ENCODE results near the gene HPS5.
"Not testable (repeated sequence)": the region's sequence is repeated elsewhere in the genome, so short reads cannot be mapped to it uniquely, and the experiment has no call there.

HPS5 gene, protein sequence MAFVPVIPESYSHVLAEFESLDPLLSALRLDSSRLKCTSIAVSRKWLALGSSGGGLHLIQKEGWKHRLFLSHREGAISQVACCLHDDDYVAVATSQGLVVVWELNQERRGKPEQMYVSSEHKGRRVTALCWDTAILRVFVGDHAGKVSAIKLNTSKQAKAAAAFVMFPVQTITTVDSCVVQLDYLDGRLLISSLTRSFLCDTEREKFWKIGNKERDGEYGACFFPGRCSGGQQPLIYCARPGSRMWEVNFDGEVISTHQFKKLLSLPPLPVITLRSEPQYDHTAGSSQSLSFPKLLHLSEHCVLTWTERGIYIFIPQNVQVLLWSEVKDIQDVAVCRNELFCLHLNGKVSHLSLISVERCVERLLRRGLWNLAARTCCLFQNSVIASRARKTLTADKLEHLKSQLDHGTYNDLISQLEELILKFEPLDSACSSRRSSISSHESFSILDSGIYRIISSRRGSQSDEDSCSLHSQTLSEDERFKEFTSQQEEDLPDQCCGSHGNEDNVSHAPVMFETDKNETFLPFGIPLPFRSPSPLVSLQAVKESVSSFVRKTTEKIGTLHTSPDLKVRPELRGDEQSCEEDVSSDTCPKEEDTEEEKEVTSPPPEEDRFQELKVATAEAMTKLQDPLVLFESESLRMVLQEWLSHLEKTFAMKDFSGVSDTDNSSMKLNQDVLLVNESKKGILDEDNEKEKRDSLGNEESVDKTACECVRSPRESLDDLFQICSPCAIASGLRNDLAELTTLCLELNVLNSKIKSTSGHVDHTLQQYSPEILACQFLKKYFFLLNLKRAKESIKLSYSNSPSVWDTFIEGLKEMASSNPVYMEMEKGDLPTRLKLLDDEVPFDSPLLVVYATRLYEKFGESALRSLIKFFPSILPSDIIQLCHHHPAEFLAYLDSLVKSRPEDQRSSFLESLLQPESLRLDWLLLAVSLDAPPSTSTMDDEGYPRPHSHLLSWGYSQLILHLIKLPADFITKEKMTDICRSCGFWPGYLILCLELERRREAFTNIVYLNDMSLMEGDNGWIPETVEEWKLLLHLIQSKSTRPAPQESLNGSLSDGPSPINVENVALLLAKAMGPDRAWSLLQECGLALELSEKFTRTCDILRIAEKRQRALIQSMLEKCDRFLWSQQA

DNA sequence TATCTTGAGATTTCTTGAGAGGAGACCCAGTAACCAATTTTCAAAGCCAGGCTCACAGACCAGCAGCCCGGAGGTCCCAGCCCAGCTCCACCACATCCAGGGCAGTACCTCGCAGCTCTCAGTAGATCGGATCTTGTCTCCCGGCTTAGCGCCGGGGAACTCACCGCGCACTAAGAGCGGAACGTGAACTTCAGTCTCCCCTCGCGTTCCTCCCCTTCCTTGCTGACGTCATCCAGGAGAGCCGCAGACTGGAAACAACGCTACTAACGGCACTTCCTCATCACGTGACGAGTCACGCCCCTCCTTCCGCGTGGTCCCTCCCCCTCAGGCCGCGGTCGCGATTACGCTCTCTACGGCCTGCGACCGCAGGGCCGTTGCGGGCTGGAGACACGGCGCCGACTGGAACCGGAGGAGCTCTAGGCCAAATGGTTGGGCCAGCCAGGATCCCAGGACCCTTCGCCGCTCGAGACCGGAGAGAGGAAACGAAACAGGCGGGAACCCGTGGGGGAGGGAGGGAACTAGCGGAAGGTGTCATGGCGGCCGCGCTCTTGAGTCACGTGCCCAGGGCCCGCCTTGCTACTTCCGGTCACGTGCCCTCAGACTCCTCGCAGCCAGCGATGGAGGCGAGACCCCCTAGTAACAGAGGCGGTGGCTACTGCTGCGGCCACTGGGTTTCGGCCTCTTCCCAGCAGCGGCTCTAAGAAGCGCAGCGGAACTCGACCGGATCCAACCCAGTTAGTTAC is at the start of gene HPS5, which contains the start of gene GTF2H1:
HPS5 (minus strand) TSS at position 172 of the 743 bp plus-strand sequence. CDS start 4,282 bp downstream, outside the sequence.
GTF2H1 (plus strand) TSS at position 599 of the 743 bp plus-strand sequence. CDS start 10,508 bp downstream, outside the sequence.
- DNase-seq: peak; percentile 87

DNA sequence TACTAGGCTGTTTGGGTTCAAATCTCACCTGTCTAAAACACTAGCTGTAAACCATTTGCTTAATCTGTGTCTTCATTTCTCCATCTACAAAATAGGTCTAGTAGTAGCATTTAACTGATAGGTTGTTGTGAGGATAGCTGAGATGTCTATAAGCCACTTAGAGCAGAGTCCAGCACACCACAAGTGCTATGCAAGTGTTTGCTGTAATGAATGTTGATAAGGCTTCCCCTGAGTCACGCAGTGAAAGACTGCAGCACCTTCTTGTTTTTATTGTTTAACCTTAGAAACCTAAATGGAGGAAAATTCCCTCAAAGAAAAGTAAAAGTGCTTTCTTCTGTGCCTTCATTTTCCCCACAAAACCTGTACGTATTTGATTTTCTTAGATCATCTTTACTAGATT is 49.3 kb upstream of the HPS5 start:
- DNase-seq: no peak

DNA sequence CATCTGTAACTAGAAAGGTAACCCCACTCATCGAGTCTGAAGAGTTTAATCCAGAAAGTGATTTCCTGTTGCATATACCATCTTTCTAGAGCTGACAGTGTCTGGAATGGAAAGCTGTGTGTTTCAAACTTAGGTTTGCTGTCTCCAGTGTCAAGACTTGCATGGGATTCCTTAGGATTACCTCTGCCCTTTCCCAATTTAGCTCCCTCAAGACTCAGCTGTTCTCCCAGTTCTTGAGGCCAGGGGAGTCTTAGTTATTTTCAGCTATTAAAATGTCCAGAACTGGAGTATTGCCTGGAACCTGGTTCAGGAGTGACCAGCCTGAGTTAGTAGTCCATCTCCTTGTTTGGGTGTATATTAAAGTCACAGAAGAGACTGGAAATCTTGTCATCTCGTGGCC is 47.5 kb upstream of the HPS5 start:
- DNase-seq: no peak

DNA sequence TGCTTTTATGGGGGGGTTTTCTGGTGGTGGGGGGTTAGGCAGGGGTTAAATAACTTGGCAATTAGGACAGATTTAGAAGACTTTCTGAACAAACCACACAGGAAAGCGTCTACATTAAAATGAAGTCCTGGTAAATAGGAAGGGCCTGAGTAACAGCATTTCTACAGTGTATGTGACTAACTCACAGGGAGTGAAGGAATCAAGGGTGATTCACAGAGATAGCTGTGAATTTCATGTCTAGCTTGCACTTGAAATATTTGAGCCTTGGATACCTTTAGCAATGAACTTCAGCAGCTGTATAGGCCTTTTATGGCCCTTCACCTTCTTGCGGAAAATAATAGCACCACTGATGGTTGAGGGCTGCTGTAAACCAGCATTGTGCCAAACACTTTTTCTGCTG is 46.3 kb upstream of the HPS5 start:
- DNase-seq: no peak

DNA sequence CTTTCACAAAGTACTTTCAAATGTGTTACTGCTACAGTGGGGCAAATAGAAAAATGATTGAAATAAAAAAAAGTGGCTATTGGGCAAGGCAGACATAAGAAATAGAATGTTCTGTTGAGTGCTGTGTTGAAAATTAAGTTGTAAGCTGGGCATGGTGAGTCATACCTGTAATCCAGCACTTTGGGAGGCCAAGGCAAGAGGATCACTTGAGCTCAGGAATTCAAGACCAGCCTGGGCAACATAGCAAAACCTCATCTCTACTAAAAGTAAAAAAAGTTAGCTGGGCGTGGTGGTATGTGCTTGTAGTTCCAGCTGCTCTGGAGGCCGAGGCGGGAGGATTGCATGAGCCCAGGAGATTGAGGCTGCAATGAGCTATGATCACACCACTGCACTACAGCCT is 45.5 kb upstream of the HPS5 start:
- no peak for DNase-seq

DNA sequence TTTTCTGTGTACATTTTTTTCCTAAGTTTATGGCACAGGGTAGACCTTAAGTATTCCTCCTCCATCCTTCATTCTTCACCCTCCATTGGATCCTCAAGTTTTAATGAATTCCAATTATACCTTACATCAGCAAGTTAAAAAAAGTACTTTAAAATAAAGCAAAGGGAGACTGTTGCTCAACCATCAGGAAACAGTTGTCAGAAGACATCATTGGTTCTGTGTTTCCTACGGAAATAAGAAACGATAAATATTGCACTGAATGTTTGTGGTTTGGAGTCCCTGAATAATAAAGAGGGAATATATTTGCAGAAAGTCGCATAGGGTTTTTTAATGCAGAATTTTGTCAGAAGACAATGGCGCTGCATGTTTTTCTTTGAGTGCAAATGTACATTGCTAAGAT is 44.3 kb upstream of the HPS5 start:
- DNase-seq: no peak

DNA sequence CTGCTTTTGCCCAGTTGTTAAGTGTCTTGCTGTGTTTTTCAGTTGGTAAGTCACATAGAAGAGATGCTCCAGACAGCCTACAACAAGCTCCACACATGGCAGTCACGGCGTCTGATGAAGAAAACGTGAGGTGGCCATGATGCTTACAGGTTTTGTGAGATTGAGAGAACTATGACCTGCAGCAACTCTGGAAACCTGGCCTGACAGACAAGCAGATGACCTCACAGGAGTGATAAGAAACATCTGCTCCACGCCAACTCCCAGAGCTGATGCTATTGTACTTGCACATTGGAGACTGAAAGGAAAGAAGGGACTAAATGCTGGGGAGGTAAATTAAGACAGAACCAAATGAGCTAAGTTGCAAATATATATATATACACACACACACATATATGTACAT is 43.8 kb upstream of the HPS5 start:
- no peak for DNase-seq

DNA sequence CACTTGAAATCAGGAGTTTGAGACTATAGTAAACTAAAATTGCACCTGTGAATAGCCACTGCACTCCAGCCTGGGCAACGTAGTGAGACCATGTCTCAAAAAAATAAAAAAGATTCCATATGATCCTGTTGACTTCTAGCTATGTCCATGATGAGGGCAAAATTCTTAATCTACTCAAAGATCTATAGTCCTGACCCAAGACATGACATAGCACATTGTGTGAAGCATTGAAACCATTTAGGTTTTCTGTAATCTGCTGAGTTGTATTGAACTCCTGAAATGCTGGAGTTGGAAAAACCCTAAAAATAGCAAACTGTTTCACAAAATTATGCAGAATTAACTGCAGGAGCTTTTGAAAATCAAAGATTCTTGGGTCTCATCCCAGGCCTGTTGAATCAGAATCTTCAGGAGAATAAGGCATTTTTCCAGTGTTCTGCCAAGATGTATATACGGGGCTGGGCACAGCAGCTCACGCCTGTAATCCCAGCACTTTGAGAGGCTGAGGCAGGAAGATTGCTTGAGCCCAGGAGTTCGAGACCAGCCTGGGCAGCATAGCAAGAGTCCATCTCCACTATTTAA is 42.6 kb upstream of the HPS5 start:
- DNase-seq: no peak

DNA sequence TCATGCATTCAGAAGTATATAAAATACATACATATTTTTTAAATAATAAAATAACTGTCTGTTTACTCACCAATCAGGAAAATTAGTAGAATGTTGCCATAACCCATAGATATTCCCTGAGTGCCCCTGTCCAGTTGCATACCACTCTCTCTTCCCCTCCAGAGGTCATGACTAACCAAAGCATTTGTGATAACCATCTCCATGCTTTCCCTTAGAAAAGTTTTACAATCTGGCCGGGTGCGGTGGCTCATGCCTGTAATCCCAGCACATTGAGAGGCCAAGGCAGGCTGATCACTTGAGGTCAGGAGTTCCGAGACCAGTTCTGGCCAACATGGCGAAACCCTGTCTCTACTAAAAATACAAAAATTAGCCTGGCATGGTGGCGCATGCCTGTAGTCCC is 39.2 kb upstream of the HPS5 start:
- DNase-seq: no peak

DNA sequence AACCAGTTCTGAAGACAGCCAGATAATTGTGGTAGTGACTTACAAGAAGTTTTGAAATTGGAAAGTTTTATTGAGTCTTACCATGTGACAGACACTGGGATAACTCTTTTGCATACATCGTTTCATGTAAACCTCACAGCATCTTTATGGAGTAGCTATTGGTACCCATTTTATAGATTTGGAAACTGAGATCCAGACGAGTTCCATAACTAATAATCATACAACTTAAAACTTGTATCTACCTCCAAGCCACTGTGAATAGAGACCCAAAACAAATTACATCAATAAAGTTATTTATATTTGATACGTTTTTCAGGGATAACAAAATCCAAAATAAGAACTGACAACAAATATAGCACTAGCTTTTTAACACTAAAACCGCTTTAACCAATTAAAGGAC is 36.7 kb upstream of the HPS5 start:
- no peak for DNase-seq

DNA sequence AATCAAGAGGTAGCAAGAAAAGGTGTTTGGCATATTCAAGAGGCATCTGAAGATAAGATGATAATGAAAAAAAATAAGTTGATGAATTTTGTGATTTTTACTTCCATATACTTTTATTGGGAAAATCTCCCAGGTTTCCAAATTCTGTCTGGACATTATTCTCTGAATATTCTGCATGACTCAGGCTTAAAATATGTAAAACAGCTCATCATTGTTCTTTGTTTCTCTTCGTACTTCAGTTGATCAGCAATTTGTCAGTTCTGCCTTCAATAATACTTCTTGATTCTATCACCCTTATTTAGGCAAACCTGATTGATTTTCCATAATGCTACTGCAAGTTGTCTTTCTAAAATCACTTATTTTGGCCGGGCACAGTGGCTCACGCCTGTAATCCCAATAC is 30.6 kb upstream of the HPS5 start:
- no peak for DNase-seq

DNA sequence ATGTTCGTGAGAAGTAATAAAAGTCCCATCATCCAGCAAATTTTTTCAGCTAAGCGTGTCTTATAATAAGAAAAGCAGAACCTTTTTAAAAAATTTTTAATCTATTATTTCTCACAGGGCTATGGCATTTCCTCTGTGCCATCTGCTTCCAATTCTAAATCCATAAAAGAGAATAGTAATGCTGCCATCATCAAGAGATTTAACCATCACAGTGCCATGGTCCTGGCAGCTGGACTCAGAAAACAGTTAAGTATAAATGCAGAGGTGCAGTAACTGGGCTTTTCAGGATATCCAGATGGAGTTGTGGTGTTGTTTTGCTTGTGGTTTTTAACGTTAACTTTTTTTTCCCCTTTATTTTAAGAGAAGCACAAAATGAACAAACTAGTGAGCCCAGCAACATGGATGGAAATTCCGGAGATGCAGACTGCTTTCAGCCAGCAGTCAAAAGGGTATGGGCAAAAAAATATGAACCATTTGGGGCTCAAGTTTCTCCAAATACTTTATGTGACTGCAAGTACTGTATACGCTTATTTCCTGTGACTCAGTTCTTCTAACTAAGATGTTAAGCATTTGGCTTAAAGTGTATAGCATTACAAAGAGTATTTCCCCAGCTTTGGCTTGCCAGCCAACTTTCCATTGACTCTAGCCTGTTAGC is 25.7 kb upstream of the HPS5 start:
- no peak for DNase-seq

DNA sequence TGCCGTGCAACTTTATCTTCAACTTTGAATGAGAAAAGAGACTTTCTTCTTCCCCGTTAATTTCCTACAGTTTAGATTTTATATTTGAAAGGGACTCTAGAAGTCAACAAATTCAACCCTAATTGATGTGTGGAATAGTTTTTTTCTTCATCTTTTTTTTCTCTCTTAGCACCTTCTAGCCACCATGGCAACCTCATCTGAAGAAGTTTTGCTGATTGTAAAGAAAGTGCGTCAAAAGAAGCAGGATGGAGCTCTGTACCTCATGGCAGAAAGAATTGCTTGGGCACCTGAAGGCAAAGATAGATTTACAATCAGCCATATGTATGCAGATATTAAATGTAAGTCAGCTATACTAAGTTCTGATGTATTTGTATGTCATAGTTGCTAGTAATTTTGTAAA is 11.0 kb upstream of the HPS5 start:
- DNase-seq: no peak

DNA sequence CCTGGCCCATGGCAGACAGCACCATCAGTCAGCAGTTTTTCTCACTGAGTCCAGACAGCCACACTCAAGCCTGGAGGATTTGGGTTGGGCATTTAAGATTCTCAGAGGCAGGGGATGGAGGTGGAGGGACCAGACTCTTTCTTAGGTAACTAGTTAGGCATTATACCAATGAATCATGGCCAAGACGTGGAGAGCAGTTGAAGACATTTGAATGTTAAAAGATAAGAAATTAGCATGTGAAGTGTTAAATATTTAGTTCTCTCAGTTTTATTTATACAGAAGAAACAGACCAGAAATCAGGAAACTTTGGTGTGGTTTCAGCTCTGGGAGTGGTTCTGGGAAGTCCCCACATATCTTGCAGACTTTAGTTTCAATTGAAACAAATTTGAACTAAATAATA is 10.4 kb upstream of the HPS5 start:
- DNase-seq: no peak

DNA sequence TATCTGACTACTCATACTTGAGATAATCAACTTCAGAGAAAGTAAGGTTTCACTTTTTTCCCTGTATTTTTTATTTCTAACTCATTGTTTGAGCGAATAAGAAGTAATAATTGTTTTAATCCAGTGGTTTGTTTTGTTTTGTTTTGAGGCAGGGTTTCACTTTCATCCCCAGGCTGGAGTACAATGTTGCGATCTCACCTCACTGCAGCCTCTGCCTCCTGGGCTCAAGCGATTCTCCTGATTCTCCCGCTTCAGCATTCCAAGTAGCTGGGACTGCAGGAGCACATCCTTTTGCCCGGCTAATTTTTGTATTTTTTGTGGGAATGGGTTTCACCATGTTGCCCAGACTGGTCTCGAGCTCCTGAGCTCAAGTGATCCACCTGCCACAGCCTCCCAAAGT is 9.0 kb upstream of the HPS5 start:
- no peak for DNase-seq

DNA sequence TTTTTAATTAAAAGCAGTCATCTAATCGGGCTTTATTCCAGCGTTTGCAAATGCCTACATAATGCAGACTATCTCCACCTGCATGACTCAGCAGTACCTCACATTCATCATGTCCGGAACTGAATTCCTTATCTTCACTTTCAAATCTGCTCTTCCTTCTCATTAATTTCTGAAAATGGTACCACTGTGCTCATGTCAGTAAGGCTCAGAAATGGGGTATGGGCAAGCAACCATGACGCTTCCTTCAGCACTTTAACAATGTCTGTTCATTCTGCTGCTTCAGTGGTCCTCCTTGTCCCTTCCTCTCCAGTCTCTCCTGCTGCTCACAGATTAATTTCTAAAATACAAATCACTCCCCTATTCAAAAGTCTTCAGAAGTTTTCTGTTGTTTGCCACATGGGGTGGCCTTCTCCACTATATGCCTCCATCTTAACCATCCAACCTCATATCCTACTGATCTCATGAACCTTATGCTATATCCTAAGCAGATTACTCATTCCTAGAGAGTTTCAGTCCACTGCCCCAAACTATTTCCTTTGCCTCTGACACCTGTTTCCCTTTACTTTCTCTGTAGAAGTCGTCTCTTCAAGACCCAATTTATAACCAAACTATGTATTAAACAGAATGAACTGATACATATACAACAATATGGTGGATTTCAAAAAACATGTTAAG is 7.4 kb upstream of the HPS5 start:
- DNase-seq: no peak

DNA sequence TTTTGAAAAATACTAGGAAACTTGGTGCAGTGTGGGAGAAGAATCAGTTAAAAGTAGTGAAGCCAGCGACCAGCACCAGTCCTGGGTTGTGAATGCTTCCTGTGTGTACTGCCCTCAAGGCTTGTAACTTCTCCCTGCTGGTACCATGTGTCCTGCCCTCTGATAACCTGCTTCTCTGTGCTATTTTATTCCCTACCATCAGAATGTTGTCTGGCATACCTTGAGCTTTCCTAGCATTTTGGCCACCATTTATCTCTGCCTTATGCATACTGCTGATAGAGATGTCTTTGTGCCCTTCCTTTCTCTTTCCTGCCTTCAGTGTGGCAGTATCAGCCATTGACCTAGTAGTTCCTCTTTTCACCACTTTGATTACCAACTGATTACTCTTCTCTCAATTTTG is 2.4 kb upstream of the HPS5 start:
- no peak for DNase-seq

DNA sequence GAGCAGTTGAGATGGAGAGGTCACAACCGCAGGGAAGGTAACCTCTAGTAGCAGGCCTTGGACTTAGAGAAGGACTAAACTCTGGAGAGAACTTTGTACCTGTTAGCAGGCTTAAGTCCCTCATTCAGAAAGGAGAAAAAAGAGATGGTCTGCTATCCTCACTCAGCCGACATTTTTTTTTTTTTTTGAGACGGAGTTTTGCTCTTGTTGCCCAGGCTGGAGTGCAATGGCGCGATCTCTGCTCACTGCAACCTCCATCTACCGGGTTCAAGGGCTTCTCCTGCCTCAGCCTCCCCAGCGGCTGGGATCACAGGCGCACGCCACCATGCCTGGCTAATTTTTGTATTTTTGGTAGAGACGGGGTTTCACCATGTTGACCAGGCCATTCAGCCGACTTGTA is 1.9 kb upstream of the HPS5 start:
- not testable (repeated sequence) for DNase-seq

DNA sequence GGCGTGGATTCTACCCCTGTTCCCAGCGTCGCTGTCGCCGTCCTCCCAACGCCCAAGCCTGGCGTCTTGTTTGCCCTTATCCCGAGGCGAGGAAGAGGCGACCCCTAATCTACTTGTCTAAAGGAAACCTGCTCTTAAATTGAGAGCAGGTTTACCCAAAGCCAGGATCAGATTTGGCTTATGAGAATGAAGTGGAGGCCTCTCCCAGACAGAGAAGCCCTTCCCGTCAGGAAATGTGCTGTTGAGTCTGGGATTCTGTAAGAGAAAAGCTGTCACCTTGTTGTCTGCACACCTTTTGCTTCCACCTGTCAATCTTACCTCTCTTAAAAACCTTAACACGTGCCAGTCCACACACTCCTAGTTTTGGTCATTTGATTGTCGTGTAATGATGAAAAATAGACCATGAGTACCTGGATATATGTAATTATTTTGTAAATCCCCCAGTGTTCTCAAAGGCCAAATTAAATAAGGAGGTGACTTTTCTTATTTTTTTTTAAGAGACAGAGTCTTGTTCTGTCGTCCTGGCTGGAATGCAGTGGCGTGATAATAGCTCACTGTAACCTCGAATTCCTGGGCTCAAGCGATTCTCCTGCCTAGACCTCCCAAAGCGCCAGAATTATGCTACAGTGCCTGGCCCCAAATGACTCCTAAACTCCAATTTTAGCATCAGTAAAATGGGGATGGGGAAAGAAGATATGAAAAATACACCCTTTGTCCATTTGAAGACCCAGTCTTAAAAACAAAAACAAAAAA is 1.1 kb upstream of the HPS5 start:
- no peak for DNase-seq

DNA sequence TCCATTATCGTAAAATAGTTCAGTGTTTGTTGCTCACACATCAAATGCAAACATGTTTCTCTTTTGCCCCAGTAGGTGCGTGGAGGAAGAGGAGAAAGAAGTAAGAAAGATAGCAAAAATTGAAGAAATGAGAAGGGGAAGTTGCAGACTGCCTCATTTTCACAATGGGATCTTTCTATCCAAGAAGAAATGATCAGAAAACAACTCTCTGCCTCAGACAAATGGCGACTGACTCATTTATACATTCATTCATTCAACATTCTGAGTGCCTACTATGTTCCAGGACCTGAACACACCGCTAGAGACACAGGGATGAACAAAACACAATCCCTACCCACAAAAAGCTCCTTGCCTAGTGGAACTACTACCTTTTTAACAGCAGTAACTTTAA is 367 bp downstream of the HPS5 start:
- no peak for DNase-seq

DNA sequence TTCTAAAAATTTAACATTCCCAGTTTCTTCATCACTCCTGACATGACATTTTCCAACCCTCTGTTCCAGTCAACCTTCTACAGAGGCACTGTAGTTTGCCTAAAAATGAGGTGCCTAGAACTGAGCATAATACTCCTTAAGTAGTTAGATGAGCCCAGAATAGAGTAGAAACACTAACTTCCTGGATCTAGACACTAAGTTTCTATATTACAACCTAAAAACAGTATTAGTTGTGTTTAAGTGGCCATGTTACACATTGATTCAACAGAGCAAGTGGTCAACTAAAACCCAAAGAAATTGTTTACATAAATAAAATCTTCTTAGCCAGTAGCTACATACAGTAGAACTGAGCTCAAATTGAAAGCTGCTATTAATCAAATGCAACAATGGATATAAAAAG is 1.3 kb downstream of the HPS5 start:
- DNase-seq: no peak

Measured in NCI-H2171 treated with DMSO at 0.1 percent for 48 hours (cell line).